Measurements from ENCODE around the gene HAGH.
A peak's percentile ranks its signal among the peaks of the same experiment; 100 is the strongest.
"Not testable (repeated sequence)": the region's sequence is repeated elsewhere in the genome, so short reads cannot be mapped to it uniquely, and the experiment has no call there.

Gene HAGH

DNA sequence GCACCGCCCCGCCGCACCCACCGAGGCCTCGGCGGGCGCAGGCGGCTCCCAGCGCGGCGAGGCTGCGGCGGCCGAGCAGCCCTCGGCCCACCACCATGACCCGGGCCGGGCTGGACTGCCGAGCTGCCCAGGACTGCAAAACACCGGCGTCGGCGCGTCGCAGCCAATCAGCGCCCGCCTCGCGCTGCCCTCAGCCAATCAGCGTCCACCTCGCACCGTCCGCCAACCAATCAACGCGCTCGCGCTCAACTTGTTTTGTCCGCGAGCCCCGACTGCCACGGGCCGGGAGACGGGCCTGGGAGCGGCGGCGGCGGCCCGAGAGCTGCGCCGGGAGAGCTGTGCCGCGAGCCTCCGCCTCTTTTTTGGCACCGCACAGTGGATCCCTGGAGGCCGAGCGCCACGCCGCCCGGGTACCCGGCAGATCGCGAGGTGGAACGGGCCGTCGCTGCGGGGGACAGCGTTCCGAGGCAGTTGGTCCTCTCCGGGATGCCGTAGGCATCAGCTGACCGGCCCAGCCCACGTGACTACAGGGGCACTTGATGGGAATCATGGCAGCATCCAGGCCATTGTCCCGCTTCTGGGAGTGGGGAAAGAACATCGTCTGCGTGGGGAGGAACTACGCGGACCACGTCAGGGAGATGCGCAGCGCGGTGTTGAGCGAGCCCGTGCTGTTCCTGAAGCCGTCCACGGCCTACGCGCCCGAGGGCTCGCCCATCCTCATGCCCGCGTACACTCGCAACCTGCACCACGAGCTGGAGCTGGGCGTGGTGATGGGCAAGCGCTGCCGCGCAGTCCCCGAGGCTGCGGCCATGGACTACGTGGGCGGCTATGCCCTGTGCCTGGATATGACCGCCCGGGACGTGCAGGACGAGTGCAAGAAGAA lies at the start of gene HAGH, which contains the start of gene FAHD1:
Gene HAGH (minus strand): TSS at position 135 of the 883 bp plus-strand sequence. CDS start 38 bp downstream, at position 97.
Gene FAHD1 (plus strand): TSS at position 516 of the 883 bp plus-strand sequence. CDS start 33 bp downstream, at position 549.
- peak; percentile 78 for DNase-seq (ENCODE audit: low read depth)
- H3K4me3 ChIP-seq (ENCODE audit: low read depth, low read length): peak within 1 kb of the TSS; percentile 95

GRCh38 chr16:1876066-1876465 lies 49.4 kb upstream of the HAGH start:
- H3K4me3 ChIP-seq (ENCODE audit: low read depth, low read length); DNase-seq (ENCODE audit: low read depth): not testable (repeated sequence)

More for the DNA sequence above, at the start of gene HAGH, which contains the start of gene FAHD1:
- TF ChIP-seq, protein P1, sequence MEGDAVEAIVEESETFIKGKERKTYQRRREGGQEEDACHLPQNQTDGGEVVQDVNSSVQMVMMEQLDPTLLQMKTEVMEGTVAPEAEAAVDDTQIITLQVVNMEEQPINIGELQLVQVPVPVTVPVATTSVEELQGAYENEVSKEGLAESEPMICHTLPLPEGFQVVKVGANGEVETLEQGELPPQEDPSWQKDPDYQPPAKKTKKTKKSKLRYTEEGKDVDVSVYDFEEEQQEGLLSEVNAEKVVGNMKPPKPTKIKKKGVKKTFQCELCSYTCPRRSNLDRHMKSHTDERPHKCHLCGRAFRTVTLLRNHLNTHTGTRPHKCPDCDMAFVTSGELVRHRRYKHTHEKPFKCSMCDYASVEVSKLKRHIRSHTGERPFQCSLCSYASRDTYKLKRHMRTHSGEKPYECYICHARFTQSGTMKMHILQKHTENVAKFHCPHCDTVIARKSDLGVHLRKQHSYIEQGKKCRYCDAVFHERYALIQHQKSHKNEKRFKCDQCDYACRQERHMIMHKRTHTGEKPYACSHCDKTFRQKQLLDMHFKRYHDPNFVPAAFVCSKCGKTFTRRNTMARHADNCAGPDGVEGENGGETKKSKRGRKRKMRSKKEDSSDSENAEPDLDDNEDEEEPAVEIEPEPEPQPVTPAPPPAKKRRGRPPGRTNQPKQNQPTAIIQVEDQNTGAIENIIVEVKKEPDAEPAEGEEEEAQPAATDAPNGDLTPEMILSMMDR (IDR thresholded peaks at IDR 0.05; ENCODE audit: low read depth, low read length, missing control alignments): no peak

- no peak for DNase-seq (ENCODE audit: low read depth)
- no peak overlapping the region for H3K4me3 ChIP-seq (ENCODE audit: low read depth, low read length)
- TF ChIP-seq, protein P1 (IDR thresholded peaks at IDR 0.05; ENCODE audit: low read depth, low read length, missing control alignments): no peak
These were observed 48.2 kb upstream of the HAGH start for GRCh38 chr16:1874854-1875253.

DNA sequence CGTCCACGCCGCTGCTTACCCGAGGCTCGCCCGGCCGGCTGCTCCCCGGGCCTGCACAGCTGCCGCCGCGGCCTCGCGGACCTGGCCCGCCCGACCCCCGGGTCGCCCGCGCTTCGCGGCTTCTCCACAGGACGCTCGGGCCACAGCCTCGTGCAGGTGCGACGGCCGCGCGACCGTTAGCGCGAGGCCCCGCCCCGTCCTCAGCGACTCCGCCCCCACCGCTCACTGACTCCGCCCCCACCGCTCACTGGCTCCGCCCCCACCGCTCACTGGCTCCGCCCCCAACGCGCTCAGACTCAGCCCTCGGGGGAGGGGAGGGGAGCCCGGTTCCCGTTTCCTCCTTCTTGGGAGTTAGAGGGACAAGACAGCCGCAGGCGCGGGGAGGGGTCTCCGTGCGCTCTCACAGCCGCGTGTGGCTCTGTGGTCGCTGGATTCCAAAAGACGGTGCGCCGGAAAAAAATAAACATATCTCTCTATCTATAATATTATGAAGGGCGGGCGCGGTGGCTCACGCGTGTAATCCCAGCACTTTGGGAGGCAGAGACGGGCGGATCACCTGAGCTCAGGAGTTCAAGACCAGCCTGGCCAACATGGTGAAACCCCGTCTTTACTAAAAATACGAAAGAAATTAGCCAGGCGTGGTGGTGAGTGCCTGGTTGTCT lies 45.5 kb upstream of the HAGH start, which contains the start of gene MEIOB:
Gene MEIOB (minus strand): TSS at position 191 of the 662 bp plus-strand sequence. CDS start 3,989 bp downstream, outside the sequence.
- DNase-seq (ENCODE audit: low read depth): no peak
- no peak within 1 kb of the TSS for H3K4me3 ChIP-seq (ENCODE audit: low read depth, low read length)

GRCh38 chr16:1870365-1871082 lies 43.9 kb upstream of the HAGH start:
- TF ChIP-seq, protein P1 (IDR thresholded peaks at IDR 0.05; ENCODE audit: low read depth, low read length, missing control alignments): no peak
- no peak overlapping the region for H3K4me3 ChIP-seq (ENCODE audit: low read depth, low read length)
- DNase-seq (ENCODE audit: low read depth): no peak

More for the DNA sequence above, 45.5 kb upstream of the HAGH start, which contains the start of gene MEIOB:
- TF ChIP-seq, protein P1 (IDR thresholded peaks at IDR 0.05; ENCODE audit: low read depth, low read length, missing control alignments): no peak

GRCh38 chr16:1865902-1866690 lies 39.5 kb upstream of the HAGH start:
- DNase-seq (ENCODE audit: low read depth): no peak
- TF ChIP-seq, protein P1 (IDR thresholded peaks at IDR 0.05; ENCODE audit: low read depth, low read length, missing control alignments): no peak
- no peak overlapping the region for H3K4me3 ChIP-seq (ENCODE audit: low read depth, low read length)
